Measurements from ENCODE around the gene LMBRD1. TPM values are rescaled to one million over a fixed set of nuclear protein-coding genes. Genes with fewer than 3 reads are reported as not detected.

The LMBRD1 gene
- total RNA-seq, 2 experiments from 2014 or later: 12.7 to 16.3 TPM

GRCh38 chr6:69719602-69720193 is 77.1 kb downstream of the LMBRD1 start:
- Histone ChIP-seq H3K36me3 (ENCODE audit: insufficient read depth, low read length) (peaks cover 30% of the 10 kb centered on the region), H3K9me2 (ENCODE audit: insufficient read depth, low read length) (no peaks in the 10 kb centered on the region), H3K4me2 (ENCODE audit: low read length) (no peak overlapping the region), H3K27ac (ENCODE audit: low read depth, low read length, poor library complexity, severe bottlenecking) (no peak overlapping the region), H2AFZ (ENCODE audit: low read length) (no peak overlapping the region), H3K4me1 (ENCODE audit: insufficient read depth, low read length, poor library complexity, severe bottlenecking) (no peaks in the 10 kb centered on the region), H3K4me3 (ENCODE audit: low read depth, low read length, poor library complexity, severe bottlenecking) (no peak overlapping the region), H3K79me2 (ENCODE audit: insufficient read depth, low read depth, low read length) (no peaks in the 10 kb centered on the region), H4K20me1 (ENCODE audit: insufficient read depth, low read length) (no peaks in the 10 kb centered on the region), H3K9me3 (ENCODE audit: low read length) (no peaks in the 10 kb centered on the region; the same call in 1 of the 2 replicates)
- ChIA-PET POLR2A (interaction anchor here (0.6 kb wide), 1 partner anchor 113 kb away, joined by 3 read pairs; no protein-coding TSS in a partner anchor), CTCF (ENCODE audit: unreplicated experiment) (no interaction called here)
- intact Hi-C loops (cut with micrococcal nuclease; ENCODE audit: unreplicated experiment): no loop called here
- DNase-seq (ENCODE audit: low spot score): peak; percentile 14
- BruUV-seq (replicated peaks): no TSS peak
- TF ChIP-seq, protein P1, sequence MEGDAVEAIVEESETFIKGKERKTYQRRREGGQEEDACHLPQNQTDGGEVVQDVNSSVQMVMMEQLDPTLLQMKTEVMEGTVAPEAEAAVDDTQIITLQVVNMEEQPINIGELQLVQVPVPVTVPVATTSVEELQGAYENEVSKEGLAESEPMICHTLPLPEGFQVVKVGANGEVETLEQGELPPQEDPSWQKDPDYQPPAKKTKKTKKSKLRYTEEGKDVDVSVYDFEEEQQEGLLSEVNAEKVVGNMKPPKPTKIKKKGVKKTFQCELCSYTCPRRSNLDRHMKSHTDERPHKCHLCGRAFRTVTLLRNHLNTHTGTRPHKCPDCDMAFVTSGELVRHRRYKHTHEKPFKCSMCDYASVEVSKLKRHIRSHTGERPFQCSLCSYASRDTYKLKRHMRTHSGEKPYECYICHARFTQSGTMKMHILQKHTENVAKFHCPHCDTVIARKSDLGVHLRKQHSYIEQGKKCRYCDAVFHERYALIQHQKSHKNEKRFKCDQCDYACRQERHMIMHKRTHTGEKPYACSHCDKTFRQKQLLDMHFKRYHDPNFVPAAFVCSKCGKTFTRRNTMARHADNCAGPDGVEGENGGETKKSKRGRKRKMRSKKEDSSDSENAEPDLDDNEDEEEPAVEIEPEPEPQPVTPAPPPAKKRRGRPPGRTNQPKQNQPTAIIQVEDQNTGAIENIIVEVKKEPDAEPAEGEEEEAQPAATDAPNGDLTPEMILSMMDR (conservative IDR thresholded peaks at IDR 0.05; ENCODE audit: low read length): peak; percentile 69
- no peak for TF ChIP-seq EZH2phosphoT487 (IDR thresholded peaks at IDR 0.05; ENCODE audit: borderline replicate concordance, low read depth, low read length)

- TF ChIP-seq EZH2phosphoT487 (IDR thresholded peaks at IDR 0.05; ENCODE audit: borderline replicate concordance, low read depth, low read length): no peak
- TF ChIP-seq, protein P1 (conservative IDR thresholded peaks at IDR 0.05; ENCODE audit: low read length): no peak
- no peaks in the 10 kb centered on the region for H4K20me1 ChIP-seq (ENCODE audit: insufficient read depth, low read length)
- no peak for DNase-seq (ENCODE audit: low spot score)
- POLR2A ChIA-PET: interaction anchor here (0.7 kb wide), 1 partner anchor 295 kb away, joined by 3 read pairs; no protein-coding TSS in a partner anchor
- no peak overlapping the region for H3K27ac ChIP-seq (ENCODE audit: low read depth, low read length, poor library complexity, severe bottlenecking)
- intact Hi-C loops (cut with micrococcal nuclease; ENCODE audit: unreplicated experiment): no loop called here
- no peak overlapping the region for H3K4me3 ChIP-seq (ENCODE audit: low read depth, low read length, poor library complexity, severe bottlenecking)
- H3K79me2 ChIP-seq (ENCODE audit: insufficient read depth, low read depth, low read length): no peaks in the 10 kb centered on the region
- no peak overlapping the region for H2AFZ ChIP-seq (ENCODE audit: low read length)
- no peaks in the 10 kb centered on the region for H3K9me3 ChIP-seq (ENCODE audit: low read length)
- no peaks in the 10 kb centered on the region for H3K4me1 ChIP-seq (ENCODE audit: insufficient read depth, low read length, poor library complexity, severe bottlenecking)
- H3K4me2 ChIP-seq (ENCODE audit: low read length): no peak overlapping the region
- no peaks in the 10 kb centered on the region for H3K9me2 ChIP-seq (ENCODE audit: insufficient read depth, low read length)
- BruUV-seq (replicated peaks): no TSS peak
- CTCF ChIA-PET (ENCODE audit: unreplicated experiment): no interaction called here
- H3K36me3 ChIP-seq (ENCODE audit: insufficient read depth, low read length): peaks cover 11% of the 10 kb centered on the region; the same call in 1 of the 2 replicates
These were observed 90.1 kb downstream of the LMBRD1 start for GRCh38 chr6:69706724-69707123.

- Histone ChIP-seq H3K27ac (ENCODE audit: low read depth, low read length, poor library complexity, severe bottlenecking) (no peak overlapping the region), H2AFZ (ENCODE audit: low read length) (no peak overlapping the region), H3K9me2 (ENCODE audit: insufficient read depth, low read length) (no peaks in the 10 kb centered on the region), H3K4me1 (ENCODE audit: insufficient read depth, low read length, poor library complexity, severe bottlenecking) (no peaks in the 10 kb centered on the region), H3K79me2 (ENCODE audit: insufficient read depth, low read depth, low read length) (no peaks in the 10 kb centered on the region), H3K4me3 (ENCODE audit: low read depth, low read length, poor library complexity, severe bottlenecking) (no peak overlapping the region), H4K20me1 (ENCODE audit: insufficient read depth, low read length) (no peaks in the 10 kb centered on the region), H3K4me2 (ENCODE audit: low read length) (no peak overlapping the region), H3K36me3 (ENCODE audit: insufficient read depth, low read length) (peaks cover 11% of the 10 kb centered on the region; the same call in 1 of the 2 replicates), H3K9me3 (ENCODE audit: low read length) (no peaks in the 10 kb centered on the region)
- ChIA-PET CTCF (ENCODE audit: unreplicated experiment) (no interaction called here), POLR2A (no interaction called here)
- TF ChIP-seq EZH2phosphoT487 (IDR thresholded peaks at IDR 0.05; ENCODE audit: borderline replicate concordance, low read depth, low read length): no peak
- TF ChIP-seq, protein P1 (conservative IDR thresholded peaks at IDR 0.05; ENCODE audit: low read length): 0 out of 2 replicates have a peak, but pooled peaks have one; percentile 30
- BruUV-seq (replicated peaks): no TSS peak
- DNase-seq (ENCODE audit: low spot score): no peak
- intact Hi-C loops (cut with micrococcal nuclease; ENCODE audit: unreplicated experiment): no loop called here
These were observed 90.9 kb downstream of the LMBRD1 start for GRCh38 chr6:69705954-69706353.

All from OCI-LY7 (cell line).